Heart left ventricle (tissue), 16 donors: Measurements from ENCODE around the gene NFIB. TPM values are rescaled to one million over a fixed set of nuclear protein-coding genes. Genes with fewer than 3 reads are reported as not detected.

Experiments
- ATAC-seq, 4 donors: fragments of 200-7000 bp; cut with Tn5 transposase; one replicate each; pipeline ENCODE4 v1.9.1; 2020 to 2022; ENCODE audit warnings: moderate library complexity in 4 of 4, mild to moderate bottlenecking in 3 of 4, moderate number of reproducible peaks in 1 of 4
- DNase-seq, 5 donors: peaks; one replicate each; pipeline ENCODE4 v3.0.0-alpha.2; 2020
- H3K27ac ChIP-seq, 12 donors: fragments of 200-600 bp; sonication (generic) in 4 of 12; one replicate each; pipeline versions ENCODE4 v1.5.0 to v1.8.0; 2016 to 2022; ENCODE audit warnings: mild to moderate bottlenecking in 2 of 12
- H3K27me3 ChIP-seq, 9 donors: fragments of 200-600 bp; sonication (generic) in 2 of 9; one replicate each; pipeline versions ENCODE4 v1.5.1 to v1.8.0; 2016 to 2022; ENCODE audit warnings: mild to moderate bottlenecking in 3 of 9
- H3K36me3 ChIP-seq, 9 donors: fragments of 200-600 bp; sonication (generic) in 2 of 9; one replicate each; pipeline versions ENCODE4 v1.5.0 to v1.8.0; 2018 to 2022; ENCODE audit warnings: mild to moderate bottlenecking in 2 of 9
- H3K4me1 ChIP-seq, 12 donors: fragments of 200-600 bp; sonication (generic) in 4 of 12; one replicate each; pipeline versions ENCODE4 v1.5.0 to v1.8.0; 2016 to 2022; ENCODE audit warnings: mild to moderate bottlenecking in 3 of 12
- H3K4me3 ChIP-seq, 12 donors: fragments of 200-600 bp; sonication (generic) in 4 of 12; one replicate each; pipeline versions ENCODE4 v1.5.0 to v1.8.0; 2017 to 2022; ENCODE audit warnings: mild to moderate bottlenecking in 9 of 12, moderate library complexity in 4 of 12
- H3K9me3 ChIP-seq, 12 donors: fragments of 200-600 bp; sonication (generic) in 4 of 12; one replicate each; pipeline versions ENCODE4 v1.5.0 to v1.8.0; 2016 to 2022; ENCODE audit warnings: mild to moderate bottlenecking in 1 of 12
- POLR2A ChIP-seq, 2 donors: fragments of 450-650 bp; IDR thresholded peaks; one replicate each; pipeline ENCODE4 v1.6.1; 2017; ENCODE audit warnings: antibody characterized with exemption in 2 of 2, mild to moderate bottlenecking in 2 of 2, moderate library complexity in 2 of 2
- WGBS, 4 donors: extraction: QIAGEN DNeasy Blood & Tissue Kit in 2 of 4; methylation state at CpG; one replicate each; pipeline versions ENCODE4 v1.1.5 to v1.1.7; 2013 to 2018; 5-methylcytosine and 5-hydroxymethylcytosine counted together
- intact Hi-C, 10 donors: fragments of 100-400 bp; cut with DNase I; formaldehyde crosslinking; loops; one replicate each; pipeline versions ENCODE4 v1.11.1 to v1.14.2; 2022
- polyA plus RNA-seq, 2 donors: library from polyadenylated mRNA; stranded (reverse); fragments of 200-250 nt; gene quantifications; one replicate each; pipeline ENCODE4 v1.2.3, GENCODE V29; 2013
- total RNA-seq, 9 donors: library from RNA; depleted of rRNA in 2 of 9; stranded (reverse); fragments of >200 nt in 2 of 9; fragmentation: NEBNext Ultra II Directional in 3 of 9; extraction: Animal tissue kit (Norgen Biotek cat#: 25700) in 3 of 9; gene quantifications; one replicate each; pipeline versions ENCODE4 v1.1.0 to v1.2.4, GENCODE V29; 2016 to 2023
- TF ChIP-seq, protein P1 (sequence below), 12 donors: fragments of 200-600 bp; sonication (generic) in 4 of 12; IDR thresholded peaks; one replicate each; pipeline versions ENCODE4 v1.5.0 to v1.8.0; 2018 to 2022; ENCODE audit warnings: antibody characterized with exemption in 12 of 12, mild to moderate bottlenecking in 5 of 12
- donor health status: ischemic (EF 13 %, LVEDD 7.1; RV severe dilation, severe dysfunction).
- donor health status: healthy with polysubstance abuse.
- donor health status: DM: no; HTN: yes; CAD: no.
- donor health status: DM: no; HTN: no; CAD: no.
- donor health status: ischemic (EF 25% LVEDD 6.9; RV normal size, moderate dysfunction).
- donor health status: ischemic (EF 25% LVEDD 5.7; RV mildly dilated, moderate dysfunction).
- donor health status: healthy.
- donor health status: DM: yes; HTN: yes; CAD: no.
- donor health status: ischemic (EF 35%, LVEDD 5.7; RV mildly dilated, moderate dysfunction).
- donor health status: nonischemic (EF 11% LVEDD 7.7; RV severe dilation, severe dysfunction).
- donor health status: DM: yes; HTN: yes; CAD: no.
- donor health status: PGD.
- donor health status: ischemic (EF 29% LVEDD 5.4; RV normal size, mild dysfunction).
- donor health status: nonischemic (EF 23%, LVEDD 6.1; RV moderate dilation, normal function).

NFIB gene
- total and polyA plus RNA-seq, 11 donors = 24.5 to 148 (median 98.2) TPM

DNA sequence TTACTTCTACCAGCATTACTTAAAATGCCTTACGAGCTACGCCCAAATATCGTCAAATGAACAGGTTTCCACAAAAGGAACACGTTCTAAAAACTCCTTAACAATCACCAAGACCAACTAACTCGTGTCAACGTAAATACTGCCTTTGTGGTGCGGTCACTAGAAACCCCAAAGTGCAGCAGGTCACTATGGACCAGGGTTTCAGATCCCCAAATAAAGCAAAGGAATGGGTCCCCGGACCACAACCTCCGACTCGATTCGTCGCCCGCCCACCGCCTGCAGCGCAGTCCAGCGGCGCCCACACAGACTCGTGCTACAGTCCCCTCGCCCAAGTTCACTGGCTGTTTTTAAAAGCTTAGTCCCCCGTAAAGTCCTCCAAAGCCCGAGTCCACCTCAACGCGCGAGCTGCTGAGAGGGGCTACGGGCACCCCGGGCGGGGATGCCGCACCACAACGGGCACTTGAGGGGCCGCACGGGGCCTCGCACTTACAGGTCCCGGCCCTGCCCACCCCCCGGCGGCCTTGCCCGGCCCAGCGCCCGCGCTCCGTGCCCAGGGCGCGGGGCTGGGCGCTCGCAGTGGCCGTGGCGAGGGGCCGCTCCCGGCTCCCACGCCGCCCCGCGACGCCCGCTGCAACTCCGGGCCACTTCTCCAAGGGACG, 1.1 kb downstream of the NFIB start:
- Histone ChIP-seq H3K4me3 (peak overlapping the region; percentile 66 to 90 (median 82)), H3K4me1 (peaks cover 1 to 46% (median 26%) of the 10 kb centered on the region in 12 donors), H3K9me3 (no peaks in the 10 kb centered on the region), H3K27ac (peak overlapping the region; percentile 93 to 100 (median 99)), H3K36me3 (no peaks in the 10 kb centered on the region), H3K27me3 (peaks cover 0 to 47% (median 0%) of the 10 kb centered on the region in 9 donors)
- intact Hi-C loops = loop anchor here in 7 of 10 donors (2.0 to 10.0 kb wide), 13 partner anchors 34 to 748 kb away; no protein-coding TSS in a partner anchor
- no peak for ATAC-seq
- TF ChIP-seq, protein P1, sequence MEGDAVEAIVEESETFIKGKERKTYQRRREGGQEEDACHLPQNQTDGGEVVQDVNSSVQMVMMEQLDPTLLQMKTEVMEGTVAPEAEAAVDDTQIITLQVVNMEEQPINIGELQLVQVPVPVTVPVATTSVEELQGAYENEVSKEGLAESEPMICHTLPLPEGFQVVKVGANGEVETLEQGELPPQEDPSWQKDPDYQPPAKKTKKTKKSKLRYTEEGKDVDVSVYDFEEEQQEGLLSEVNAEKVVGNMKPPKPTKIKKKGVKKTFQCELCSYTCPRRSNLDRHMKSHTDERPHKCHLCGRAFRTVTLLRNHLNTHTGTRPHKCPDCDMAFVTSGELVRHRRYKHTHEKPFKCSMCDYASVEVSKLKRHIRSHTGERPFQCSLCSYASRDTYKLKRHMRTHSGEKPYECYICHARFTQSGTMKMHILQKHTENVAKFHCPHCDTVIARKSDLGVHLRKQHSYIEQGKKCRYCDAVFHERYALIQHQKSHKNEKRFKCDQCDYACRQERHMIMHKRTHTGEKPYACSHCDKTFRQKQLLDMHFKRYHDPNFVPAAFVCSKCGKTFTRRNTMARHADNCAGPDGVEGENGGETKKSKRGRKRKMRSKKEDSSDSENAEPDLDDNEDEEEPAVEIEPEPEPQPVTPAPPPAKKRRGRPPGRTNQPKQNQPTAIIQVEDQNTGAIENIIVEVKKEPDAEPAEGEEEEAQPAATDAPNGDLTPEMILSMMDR (IDR thresholded peaks at IDR 0.05) = no peak
- no peak for TF ChIP-seq POLR2A (IDR thresholded peaks at IDR 0.05)
- peak; percentile 37 to 64 (median 42) for DNase-seq
- WGBS, 4 donors = 0 to 1% (median 1%) methylated on average over 29 to 56 of the region's 56 CpGs

GRCh38 chr9:14311956-14312685, 1.8 kb downstream of the NFIB start:
- Histone ChIP-seq H3K9me3 (no peaks in the 10 kb centered on the region), H3K36me3 (peaks cover 0 to 2% (median 0%) of the 10 kb centered on the region in 9 donors), H3K27me3 (peaks cover 0 to 47% (median 0%) of the 10 kb centered on the region in 9 donors), H3K27ac (peak overlapping the region; percentile 93 to 100 (median 99)), H3K4me3 (peak overlapping the region; percentile 66 to 90 (median 82)), H3K4me1 (peaks cover 0 to 45% (median 25%) of the 10 kb centered on the region in 12 donors)
- ATAC-seq = no peak
- 4 to 9% (median 5%) methylated on average over 10 of the region's 10 CpGs for WGBS, 4 donors
- DNase-seq = no peak
- intact Hi-C loops = loop anchor here in 7 of 10 donors (2.0 to 10.0 kb wide), 13 partner anchors 35 to 747 kb away; no protein-coding TSS in a partner anchor
- TF ChIP-seq POLR2A (IDR thresholded peaks at IDR 0.05) = no peak
- TF ChIP-seq, protein P1 (IDR thresholded peaks at IDR 0.05) = no peak

GRCh38 chr9:14311171-14311949, 2.6 kb downstream of the NFIB start:
- 5 to 10% (median 7%) methylated on average over 2 of the region's 2 CpGs for WGBS, 4 donors

More at GRCh38 chr9:14311171-14311949, 2.6 kb downstream of the NFIB start:
- no peak for TF ChIP-seq POLR2A (IDR thresholded peaks at IDR 0.05)
- TF ChIP-seq, protein P1 (IDR thresholded peaks at IDR 0.05) = no peak
- H3K4me1 ChIP-seq = peaks cover 0 to 45% (median 27%) of the 10 kb centered on the region in 12 donors
- peaks cover 0 to 43% (median 0%) of the 10 kb centered on the region in 9 donors for H3K27me3 ChIP-seq
- H3K4me3 ChIP-seq = peak overlapping the region; percentile 66 to 90 (median 82)
- intact Hi-C loops = loop anchor here in 6 of 10 donors (5.0 to 10.0 kb wide), 12 partner anchors 34 to 747 kb away; no protein-coding TSS in a partner anchor
- peaks cover 0 to 10% (median 0%) of the 10 kb centered on the region in 9 donors for H3K36me3 ChIP-seq
- peak overlapping the region in 11 of 12 donors; percentile 93 to 100 (median 99) for H3K27ac ChIP-seq
- DNase-seq (no peak), ATAC-seq (no peak)
- no peaks in the 10 kb centered on the region for H3K9me3 ChIP-seq
